Measurements from ENCODE around the gene PHB1. TPM values are rescaled to one million over a fixed set of nuclear protein-coding genes. Genes with fewer than 3 reads are reported as not detected.

PHB1 gene
- total and polyA plus RNA-seq, 2 experiments from 2014 or later: 194 to 211 TPM

DNA sequence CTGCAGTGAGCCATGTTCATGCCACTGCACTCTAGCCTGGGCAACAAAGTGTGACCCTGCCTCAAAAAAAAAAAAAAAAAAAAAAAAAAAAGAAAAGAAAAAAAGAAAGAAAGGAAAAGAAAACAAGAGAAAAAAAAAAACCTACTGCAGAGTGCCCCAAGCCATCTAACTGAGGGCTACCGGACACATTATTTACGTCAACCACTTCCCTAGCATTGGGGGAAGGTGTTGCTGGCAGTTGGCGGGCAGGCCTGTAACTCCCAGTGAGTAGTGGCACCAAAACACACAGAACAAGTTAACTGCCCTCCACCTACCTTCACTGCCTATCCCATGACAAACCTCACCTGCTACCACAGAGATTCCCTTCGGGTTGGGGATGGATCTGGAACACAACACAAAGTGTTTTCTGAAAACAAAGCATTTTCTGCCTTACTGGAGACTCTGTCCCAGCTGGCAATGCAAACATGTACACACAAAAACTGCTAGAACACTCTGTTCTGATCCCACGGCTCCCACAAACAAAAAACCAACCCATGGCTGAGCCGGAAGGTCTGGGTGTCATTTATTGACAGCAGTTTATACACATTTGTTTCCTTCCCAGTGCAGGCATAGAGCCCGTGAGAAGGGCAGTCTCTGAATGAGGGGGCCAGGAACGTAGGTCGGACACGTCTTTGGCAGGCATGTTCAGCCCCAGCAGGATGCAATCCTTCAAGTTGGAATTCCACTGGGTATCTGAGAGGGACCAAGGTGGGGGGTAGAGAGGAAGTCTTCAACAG is 11.0 kb downstream of the PHB1 start:
- H3K27me3 ChIP-seq (ENCODE audit: insufficient read depth): no peaks in the 10 kb centered on the region
- no peaks in the 10 kb centered on the region for H3K4me1 ChIP-seq (ENCODE audit: insufficient read depth)
- H3F3A ChIP-seq (replicated peaks; ENCODE audit: low read depth): peaks cover 15% of the 10 kb centered on the region; the same call in 1 of the 2 replicates
- Mint-ChIP-seq H3K4me3 (no peak overlapping the region), H3K9me3 (no peaks in the 10 kb centered on the region), H3K27ac (no peak overlapping the region), H3K36me3 (ENCODE audit: low read depth) (peaks cover 60% of the 10 kb centered on the region), H3K27me3 (ENCODE audit: insufficient read depth, low read depth, poor library complexity) (peaks cover 14% of the 10 kb centered on the region), H3K4me1 (peaks cover 8% of the 10 kb centered on the region; the same call in 2 of the 3 replicates)
- TF ChIP-seq ZNF114 (CRISPR knock-in tag; IDR thresholded peaks at IDR 0.05) (no peak), POLR2AphosphoS5 (IDR thresholded peaks at IDR 0.05; ENCODE audit: low read depth) (no peak), CREB1 (CRISPR knock-in tag; IDR thresholded peaks at IDR 0.05; ENCODE audit: low read depth) (no peak), EZH2phosphoT487 (IDR thresholded peaks at IDR 0.05; ENCODE audit: unreplicated experiment) (no peak), ZNF331 (CRISPR knock-in tag; IDR thresholded peaks at IDR 0.05; ENCODE audit: low read depth) (no peak), STAT1 (IDR thresholded peaks at IDR 0.05; ENCODE audit: unreplicated experiment) (no peak), NANOG (IDR thresholded peaks at IDR 0.05; ENCODE audit: borderline replicate concordance) (no peak), EZH2 (IDR thresholded peaks at IDR 0.05; ENCODE audit: low read depth, unreplicated experiment) (no peak), JUNB (IDR thresholded peaks at IDR 0.05; ENCODE audit: unreplicated experiment) (no peak)
- TF ChIP-seq, protein P1, sequence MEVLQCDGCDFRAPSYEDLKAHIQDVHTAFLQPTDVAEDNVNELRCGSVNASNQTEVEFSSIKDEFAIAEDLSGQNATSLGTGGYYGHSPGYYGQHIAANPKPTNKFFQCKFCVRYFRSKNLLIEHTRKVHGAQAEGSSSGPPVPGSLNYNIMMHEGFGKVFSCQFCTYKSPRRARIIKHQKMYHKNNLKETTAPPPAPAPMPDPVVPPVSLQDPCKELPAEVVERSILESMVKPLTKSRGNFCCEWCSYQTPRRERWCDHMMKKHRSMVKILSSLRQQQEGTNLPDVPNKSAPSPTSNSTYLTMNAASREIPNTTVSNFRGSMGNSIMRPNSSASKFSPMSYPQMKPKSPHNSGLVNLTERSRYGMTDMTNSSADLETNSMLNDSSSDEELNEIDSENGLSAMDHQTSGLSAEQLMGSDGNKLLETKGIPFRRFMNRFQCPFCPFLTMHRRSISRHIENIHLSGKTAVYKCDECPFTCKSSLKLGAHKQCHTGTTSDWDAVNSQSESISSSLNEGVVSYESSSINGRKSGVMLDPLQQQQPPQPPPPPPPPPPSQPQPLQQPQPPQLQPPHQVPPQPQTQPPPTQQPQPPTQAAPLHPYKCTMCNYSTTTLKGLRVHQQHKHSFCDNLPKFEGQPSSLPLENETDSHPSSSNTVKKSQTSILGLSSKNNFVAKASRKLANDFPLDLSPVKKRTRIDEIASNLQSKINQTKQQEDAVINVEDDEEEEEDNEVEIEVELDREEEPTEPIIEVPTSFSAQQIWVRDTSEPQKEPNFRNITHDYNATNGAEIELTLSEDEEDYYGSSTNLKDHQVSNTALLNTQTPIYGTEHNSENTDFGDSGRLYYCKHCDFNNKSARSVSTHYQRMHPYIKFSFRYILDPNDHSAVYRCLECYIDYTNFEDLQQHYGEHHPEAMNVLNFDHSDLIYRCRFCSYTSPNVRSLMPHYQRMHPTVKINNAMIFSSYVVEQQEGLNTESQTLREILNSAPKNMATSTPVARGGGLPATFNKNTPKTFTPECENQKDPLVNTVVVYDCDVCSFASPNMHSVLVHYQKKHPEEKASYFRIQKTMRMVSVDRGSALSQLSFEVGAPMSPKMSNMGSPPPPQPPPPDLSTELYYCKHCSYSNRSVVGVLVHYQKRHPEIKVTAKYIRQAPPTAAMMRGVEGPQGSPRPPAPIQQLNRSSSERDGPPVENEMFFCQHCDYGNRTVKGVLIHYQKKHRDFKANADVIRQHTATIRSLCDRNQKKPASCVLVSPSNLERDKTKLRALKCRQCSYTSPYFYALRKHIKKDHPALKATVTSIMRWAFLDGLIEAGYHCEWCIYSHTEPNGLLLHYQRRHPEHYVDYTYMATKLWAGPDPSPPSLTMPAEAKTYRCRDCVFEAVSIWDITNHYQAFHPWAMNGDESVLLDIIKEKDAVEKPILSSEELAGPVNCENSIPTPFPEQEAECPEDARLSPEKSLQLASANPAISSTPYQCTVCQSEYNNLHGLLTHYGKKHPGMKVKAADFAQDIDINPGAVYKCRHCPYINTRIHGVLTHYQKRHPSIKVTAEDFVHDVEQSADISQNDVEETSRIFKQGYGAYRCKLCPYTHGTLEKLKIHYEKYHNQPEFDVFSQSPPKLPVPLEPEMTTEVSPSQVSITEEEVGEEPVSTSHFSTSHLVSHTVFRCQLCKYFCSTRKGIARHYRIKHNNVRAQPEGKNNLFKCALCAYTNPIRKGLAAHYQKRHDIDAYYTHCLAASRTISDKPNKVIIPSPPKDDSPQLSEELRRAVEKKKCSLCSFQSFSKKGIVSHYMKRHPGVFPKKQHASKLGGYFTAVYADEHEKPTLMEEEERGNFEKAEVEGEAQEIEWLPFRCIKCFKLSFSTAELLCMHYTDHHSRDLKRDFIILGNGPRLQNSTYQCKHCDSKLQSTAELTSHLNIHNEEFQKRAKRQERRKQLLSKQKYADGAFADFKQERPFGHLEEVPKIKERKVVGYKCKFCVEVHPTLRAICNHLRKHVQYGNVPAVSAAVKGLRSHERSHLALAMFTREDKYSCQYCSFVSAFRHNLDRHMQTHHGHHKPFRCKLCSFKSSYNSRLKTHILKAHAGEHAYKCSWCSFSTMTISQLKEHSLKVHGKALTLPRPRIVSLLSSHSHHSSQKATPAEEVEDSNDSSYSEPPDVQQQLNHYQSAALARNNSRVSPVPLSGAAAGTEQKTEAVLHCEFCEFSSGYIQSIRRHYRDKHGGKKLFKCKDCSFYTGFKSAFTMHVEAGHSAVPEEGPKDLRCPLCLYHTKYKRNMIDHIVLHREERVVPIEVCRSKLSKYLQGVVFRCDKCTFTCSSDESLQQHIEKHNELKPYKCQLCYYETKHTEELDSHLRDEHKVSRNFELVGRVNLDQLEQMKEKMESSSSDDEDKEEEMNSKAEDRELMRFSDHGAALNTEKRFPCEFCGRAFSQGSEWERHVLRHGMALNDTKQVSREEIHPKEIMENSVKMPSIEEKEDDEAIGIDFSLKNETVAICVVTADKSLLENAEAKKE (CRISPR knock-in tag; IDR thresholded peaks at IDR 0.05): no peak
- TF ChIP-seq, protein P2, sequence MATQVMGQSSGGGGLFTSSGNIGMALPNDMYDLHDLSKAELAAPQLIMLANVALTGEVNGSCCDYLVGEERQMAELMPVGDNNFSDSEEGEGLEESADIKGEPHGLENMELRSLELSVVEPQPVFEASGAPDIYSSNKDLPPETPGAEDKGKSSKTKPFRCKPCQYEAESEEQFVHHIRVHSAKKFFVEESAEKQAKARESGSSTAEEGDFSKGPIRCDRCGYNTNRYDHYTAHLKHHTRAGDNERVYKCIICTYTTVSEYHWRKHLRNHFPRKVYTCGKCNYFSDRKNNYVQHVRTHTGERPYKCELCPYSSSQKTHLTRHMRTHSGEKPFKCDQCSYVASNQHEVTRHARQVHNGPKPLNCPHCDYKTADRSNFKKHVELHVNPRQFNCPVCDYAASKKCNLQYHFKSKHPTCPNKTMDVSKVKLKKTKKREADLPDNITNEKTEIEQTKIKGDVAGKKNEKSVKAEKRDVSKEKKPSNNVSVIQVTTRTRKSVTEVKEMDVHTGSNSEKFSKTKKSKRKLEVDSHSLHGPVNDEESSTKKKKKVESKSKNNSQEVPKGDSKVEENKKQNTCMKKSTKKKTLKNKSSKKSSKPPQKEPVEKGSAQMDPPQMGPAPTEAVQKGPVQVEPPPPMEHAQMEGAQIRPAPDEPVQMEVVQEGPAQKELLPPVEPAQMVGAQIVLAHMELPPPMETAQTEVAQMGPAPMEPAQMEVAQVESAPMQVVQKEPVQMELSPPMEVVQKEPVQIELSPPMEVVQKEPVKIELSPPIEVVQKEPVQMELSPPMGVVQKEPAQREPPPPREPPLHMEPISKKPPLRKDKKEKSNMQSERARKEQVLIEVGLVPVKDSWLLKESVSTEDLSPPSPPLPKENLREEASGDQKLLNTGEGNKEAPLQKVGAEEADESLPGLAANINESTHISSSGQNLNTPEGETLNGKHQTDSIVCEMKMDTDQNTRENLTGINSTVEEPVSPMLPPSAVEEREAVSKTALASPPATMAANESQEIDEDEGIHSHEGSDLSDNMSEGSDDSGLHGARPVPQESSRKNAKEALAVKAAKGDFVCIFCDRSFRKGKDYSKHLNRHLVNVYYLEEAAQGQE (IDR thresholded peaks at IDR 0.05; ENCODE audit: unreplicated experiment): no peak
- TF ChIP-seq, protein P3, sequence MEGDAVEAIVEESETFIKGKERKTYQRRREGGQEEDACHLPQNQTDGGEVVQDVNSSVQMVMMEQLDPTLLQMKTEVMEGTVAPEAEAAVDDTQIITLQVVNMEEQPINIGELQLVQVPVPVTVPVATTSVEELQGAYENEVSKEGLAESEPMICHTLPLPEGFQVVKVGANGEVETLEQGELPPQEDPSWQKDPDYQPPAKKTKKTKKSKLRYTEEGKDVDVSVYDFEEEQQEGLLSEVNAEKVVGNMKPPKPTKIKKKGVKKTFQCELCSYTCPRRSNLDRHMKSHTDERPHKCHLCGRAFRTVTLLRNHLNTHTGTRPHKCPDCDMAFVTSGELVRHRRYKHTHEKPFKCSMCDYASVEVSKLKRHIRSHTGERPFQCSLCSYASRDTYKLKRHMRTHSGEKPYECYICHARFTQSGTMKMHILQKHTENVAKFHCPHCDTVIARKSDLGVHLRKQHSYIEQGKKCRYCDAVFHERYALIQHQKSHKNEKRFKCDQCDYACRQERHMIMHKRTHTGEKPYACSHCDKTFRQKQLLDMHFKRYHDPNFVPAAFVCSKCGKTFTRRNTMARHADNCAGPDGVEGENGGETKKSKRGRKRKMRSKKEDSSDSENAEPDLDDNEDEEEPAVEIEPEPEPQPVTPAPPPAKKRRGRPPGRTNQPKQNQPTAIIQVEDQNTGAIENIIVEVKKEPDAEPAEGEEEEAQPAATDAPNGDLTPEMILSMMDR (conservative IDR thresholded peaks at IDR 0.05; ENCODE audit: low read depth in 2 of 2): no peak
- TF ChIP-seq, protein P4, sequence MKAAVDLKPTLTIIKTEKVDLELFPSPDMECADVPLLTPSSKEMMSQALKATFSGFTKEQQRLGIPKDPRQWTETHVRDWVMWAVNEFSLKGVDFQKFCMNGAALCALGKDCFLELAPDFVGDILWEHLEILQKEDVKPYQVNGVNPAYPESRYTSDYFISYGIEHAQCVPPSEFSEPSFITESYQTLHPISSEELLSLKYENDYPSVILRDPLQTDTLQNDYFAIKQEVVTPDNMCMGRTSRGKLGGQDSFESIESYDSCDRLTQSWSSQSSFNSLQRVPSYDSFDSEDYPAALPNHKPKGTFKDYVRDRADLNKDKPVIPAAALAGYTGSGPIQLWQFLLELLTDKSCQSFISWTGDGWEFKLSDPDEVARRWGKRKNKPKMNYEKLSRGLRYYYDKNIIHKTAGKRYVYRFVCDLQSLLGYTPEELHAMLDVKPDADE (IDR thresholded peaks at IDR 0.05): no peak
- no peaks in the 10 kb centered on the region for H3K9me2 ChIP-seq (ENCODE audit: insufficient read depth)
- H3K79me2 ChIP-seq (replicated peaks; ENCODE audit: insufficient read depth): no peaks in the 10 kb centered on the region
- no peak for ATAC-seq
- no peak overlapping the region for H3K27ac ChIP-seq (ENCODE audit: low read depth)
- H2AFZ ChIP-seq: no peak overlapping the region
- H3K4me3 ChIP-seq: no peak overlapping the region
- peaks cover 17% of the 10 kb centered on the region for H4K20me1 ChIP-seq (replicated peaks; ENCODE audit: insufficient read depth)
- H3K36me3 ChIP-seq (ENCODE audit: insufficient read depth): peaks cover 40% of the 10 kb centered on the region
- no peak overlapping the region for H3K4me2 ChIP-seq
- DNase-seq (ENCODE audit: low spot score): no peak

Data from GM23338 (cell line).